ENCODE results near the gene NSG2. TPM values are rescaled to one million over a fixed set of nuclear protein-coding genes. Genes with fewer than 3 reads are reported as not detected.
"Not testable (repeated sequence)": the region's sequence is repeated elsewhere in the genome, so short reads cannot be mapped to it uniquely, and the experiment has no call there.

The NSG2 gene
- total RNA-seq, 1 experiment from 2014 or later = not detected

DNA sequence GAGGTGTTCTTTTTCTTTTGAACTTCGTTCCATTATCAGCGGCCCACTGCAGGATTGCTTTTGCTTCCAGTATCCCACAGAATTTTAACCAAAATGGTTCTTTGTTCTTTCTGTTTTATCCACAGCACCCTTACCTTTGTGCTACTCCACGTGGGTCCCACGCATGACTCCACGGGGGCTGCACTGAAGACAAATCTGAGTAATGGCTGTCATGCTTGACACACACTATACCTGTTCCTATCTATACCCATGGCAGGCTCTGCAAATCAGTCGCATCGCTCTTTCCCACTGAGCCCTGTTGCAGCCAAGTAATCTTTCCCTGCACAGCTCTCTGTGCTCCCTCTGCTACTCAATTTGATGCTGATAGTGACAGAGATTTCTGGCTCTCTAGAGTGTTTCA lies 69.7 kb downstream of the NSG2 start:
- Histone ChIP-seq H3K9me3 (no peaks in the 10 kb centered on the region), H3K36me3 (no peaks in the 10 kb centered on the region), H3K27me3 (0 out of 2 replicates have a peak, but pooled peaks cover 2% of the 10 kb centered on the region), H3K4me3 (no peak overlapping the region)
- DNase-seq = no peak

DNA sequence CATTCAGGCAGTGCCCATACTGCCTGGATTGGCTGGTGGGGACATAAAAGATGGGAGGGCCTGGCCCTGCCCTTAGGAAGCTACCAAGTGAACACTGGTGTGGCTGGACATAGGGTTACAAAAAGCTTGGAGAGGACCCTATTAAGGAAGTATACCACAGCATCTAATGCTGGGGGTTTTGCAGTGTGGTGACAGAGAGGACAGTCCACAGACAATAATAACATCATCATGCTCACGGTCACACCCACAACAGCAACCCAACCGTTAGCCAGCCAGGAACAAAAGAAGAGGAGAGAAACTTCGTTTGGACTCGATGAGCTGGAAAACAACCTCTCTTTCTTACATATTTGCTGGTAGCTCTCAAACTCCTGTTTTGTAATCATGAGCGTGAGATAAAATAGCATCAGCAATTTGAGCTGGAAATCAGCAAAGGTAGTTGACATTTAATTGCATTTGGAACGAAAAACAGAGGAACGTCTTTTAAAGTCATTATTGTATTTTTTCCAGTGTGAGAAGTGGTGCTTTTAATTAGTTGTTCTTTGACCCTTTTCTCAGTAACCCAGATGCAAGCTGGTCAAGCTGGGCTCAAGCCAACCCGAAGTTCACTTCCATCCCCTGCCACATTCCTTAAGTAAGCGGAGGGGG lies 73.4 kb downstream of the NSG2 start:
- Histone ChIP-seq H3K27me3 (0 out of 2 replicates have a peak, but pooled peaks cover under 1% of the 10 kb centered on the region), H3K4me3 (no peak overlapping the region), H3K9me3 (no peaks in the 10 kb centered on the region), H3K36me3 (no peaks in the 10 kb centered on the region)
- no peak for DNase-seq

- no peaks in the 10 kb centered on the region for H3K9me3 ChIP-seq
- H3K4me3 ChIP-seq = no peak overlapping the region
- no peak for DNase-seq
- no peaks in the 10 kb centered on the region for H3K27me3 ChIP-seq
- H3K36me3 ChIP-seq = no peaks in the 10 kb centered on the region
Measured at GRCh38 chr5:174119468-174119881, 74.0 kb downstream of the NSG2 start.

- Histone ChIP-seq H3K36me3 (no peaks in the 10 kb centered on the region), H3K4me3 (no peak overlapping the region), H3K9me3 (0 out of 2 replicates have a peak, but pooled peaks cover 6% of the 10 kb centered on the region), H3K27me3 (no peaks in the 10 kb centered on the region)
- DNase-seq = no peak
Measured at GRCh38 chr5:174120401-174121005, 75.0 kb downstream of the NSG2 start.

- DNase-seq = no peak
- H3K4me3 ChIP-seq = no peak overlapping the region
- no peaks in the 10 kb centered on the region for H3K36me3 ChIP-seq
- H3K27me3 ChIP-seq = peaks cover 3% of the 10 kb centered on the region; the same call in 1 of the 2 replicates
- H3K9me3 ChIP-seq = no peaks in the 10 kb centered on the region
Measured at GRCh38 chr5:174134545-174134944, 89.0 kb downstream of the NSG2 start.

GRCh38 chr5:174139623-174140022 lies 94.1 kb downstream of the NSG2 start:
- Histone ChIP-seq H3K36me3 (no peaks in the 10 kb centered on the region), H3K27me3 (no peaks in the 10 kb centered on the region; the same call in 1 of the 2 replicates), H3K4me3 (no peak overlapping the region), H3K9me3 (no peaks in the 10 kb centered on the region)
- no peak for DNase-seq

- H3K27me3 ChIP-seq = no peaks in the 10 kb centered on the region; the same call in 1 of the 2 replicates
- no peak for DNase-seq
- no peak overlapping the region for H3K4me3 ChIP-seq
- no peaks in the 10 kb centered on the region for H3K36me3 ChIP-seq
- H3K9me3 ChIP-seq = no peaks in the 10 kb centered on the region
Measured at GRCh38 chr5:174140452-174141020, 95.0 kb downstream of the NSG2 start.

DNA sequence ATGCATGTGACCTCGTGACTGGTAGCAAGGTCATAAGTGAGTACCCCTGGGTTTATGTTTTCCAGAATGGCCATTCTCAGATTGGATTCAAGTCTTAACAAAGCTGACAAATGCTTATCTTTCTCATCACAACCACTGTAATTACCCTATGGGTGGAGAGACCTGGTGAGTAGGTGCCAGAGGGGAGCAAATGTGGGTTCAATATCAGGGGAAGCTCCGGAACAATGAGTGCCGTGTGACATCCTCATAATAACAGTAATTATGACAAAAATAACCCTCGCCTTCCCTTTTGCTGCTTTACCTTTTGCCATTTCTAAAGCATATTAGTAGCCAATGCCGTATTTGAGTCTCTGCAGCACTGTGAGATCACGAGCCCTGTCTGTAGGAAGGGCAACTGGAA lies 95.9 kb downstream of the NSG2 start:
- no peak for DNase-seq
- no peak overlapping the region for H3K4me3 ChIP-seq

GRCh38 chr5:174145091-174145490 lies 99.6 kb downstream of the NSG2 start:
- no peak for DNase-seq
- no peaks in the 10 kb centered on the region for H3K36me3 ChIP-seq
- no peak overlapping the region for H3K4me3 ChIP-seq
- no peaks in the 10 kb centered on the region; the same call in 1 of the 2 replicates for H3K27me3 ChIP-seq
- H3K9me3 ChIP-seq = no peaks in the 10 kb centered on the region

More for the DNA sequence above, 95.9 kb downstream of the NSG2 start:
- H3K27me3 ChIP-seq = no peaks in the 10 kb centered on the region; the same call in 1 of the 2 replicates
- H3K9me3 ChIP-seq = no peaks in the 10 kb centered on the region
- H3K36me3 ChIP-seq = no peaks in the 10 kb centered on the region

DNA sequence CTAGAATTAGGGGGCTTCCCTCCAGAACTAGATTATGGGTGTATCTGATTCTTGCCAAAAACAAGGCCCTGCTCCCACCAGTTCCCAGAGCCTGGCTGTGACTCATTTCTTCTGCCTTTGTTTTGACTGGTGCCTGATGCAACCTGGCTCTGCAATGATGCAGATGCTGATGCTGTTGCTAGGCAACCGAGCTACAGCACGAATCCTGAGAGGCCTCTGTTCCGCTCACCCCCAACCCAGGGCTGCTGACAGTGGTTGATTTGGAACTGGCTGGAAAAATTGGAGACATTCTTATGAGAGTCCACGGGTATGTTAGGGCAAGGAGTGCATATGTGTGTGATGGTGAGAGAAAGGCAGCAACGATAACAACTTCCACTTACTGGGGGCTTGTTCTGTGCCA lies 100.3 kb downstream of the NSG2 start:
- Histone ChIP-seq H3K36me3 (no peaks in the 10 kb centered on the region), H3K9me3 (no peaks in the 10 kb centered on the region), H3K4me3 (no peak overlapping the region), H3K27me3 (no peaks in the 10 kb centered on the region; the same call in 1 of the 2 replicates)
- peak; percentile 28 for DNase-seq

DNA sequence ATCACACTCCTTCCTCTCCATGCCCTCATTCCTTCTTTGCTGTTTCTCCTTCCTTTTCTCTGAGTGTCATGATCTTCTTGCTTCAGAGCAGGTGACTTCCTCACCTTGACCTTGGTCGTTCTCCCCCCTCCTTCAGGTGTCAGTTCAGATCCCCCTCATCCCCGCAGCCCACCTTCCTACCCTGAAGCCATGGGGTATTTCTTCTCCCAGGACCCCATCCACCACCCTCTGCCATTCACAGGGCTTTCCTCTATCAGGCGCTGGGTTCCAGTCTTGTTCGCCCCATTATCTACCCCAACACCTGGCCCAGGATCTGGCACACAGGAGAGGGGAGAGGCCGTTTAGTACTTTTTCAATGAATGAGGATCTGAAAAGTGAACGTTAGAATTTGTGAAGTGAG lies 101.0 kb downstream of the NSG2 start:
- no peaks in the 10 kb centered on the region for H3K9me3 ChIP-seq
- no peaks in the 10 kb centered on the region; the same call in 1 of the 2 replicates for H3K27me3 ChIP-seq
- H3K36me3 ChIP-seq = no peaks in the 10 kb centered on the region
- no peak overlapping the region for H3K4me3 ChIP-seq
- DNase-seq = no peak

- not testable (repeated sequence) for H3K27me3 ChIP-seq, DNase-seq, H3K4me3 ChIP-seq, H3K9me3 ChIP-seq, H3K36me3 ChIP-seq
Measured at GRCh38 chr5:174147012-174147411, 101.5 kb downstream of the NSG2 start.

- Histone ChIP-seq H3K36me3 (no peaks in the 10 kb centered on the region), H3K27me3 (no peaks in the 10 kb centered on the region), H3K4me3 (no peak overlapping the region), H3K9me3 (no peaks in the 10 kb centered on the region)
- no peak for DNase-seq
Measured at GRCh38 chr5:174147551-174147950, 102.0 kb downstream of the NSG2 start.

GRCh38 chr5:174148721-174149120 lies 103.2 kb downstream of the NSG2 start:
- Histone ChIP-seq H3K36me3 (no peaks in the 10 kb centered on the region), H3K4me3 (no peak overlapping the region), H3K9me3 (no peaks in the 10 kb centered on the region), H3K27me3 (peaks cover 2% of the 10 kb centered on the region; the same call in 1 of the 2 replicates)
- DNase-seq = no peak

- H3K9me3 ChIP-seq = peaks cover under 1% of the 10 kb centered on the region
- no peak for DNase-seq
Measured at GRCh38 chr5:174149426-174149825, 103.9 kb downstream of the NSG2 start.

DNA sequence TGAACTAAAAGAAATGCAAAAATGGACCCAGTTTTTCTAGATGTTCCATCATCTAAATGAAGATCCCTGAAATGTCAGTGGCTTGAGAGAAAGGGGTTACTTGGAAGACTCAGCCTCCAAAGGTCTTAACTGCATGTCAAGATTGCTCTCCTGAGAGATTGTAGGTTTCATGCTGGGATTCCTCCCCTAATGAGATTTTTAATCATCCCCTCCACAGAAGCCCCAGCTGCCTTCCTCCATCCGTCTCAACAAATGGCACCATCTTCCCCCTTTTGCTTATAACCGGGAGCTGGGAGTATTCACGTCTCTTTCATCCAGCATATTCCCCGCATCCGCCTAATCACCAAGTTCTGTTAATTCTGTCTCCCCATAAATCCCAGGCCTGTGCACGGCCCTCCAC lies 104.5 kb downstream of the NSG2 start:
- no peak for DNase-seq
- no peak overlapping the region for H3K4me3 ChIP-seq
- H3K27me3 ChIP-seq = peaks cover 2% of the 10 kb centered on the region; the same call in 1 of the 2 replicates
- H3K9me3 ChIP-seq = peaks cover 5% of the 10 kb centered on the region
- no peaks in the 10 kb centered on the region for H3K36me3 ChIP-seq

More at GRCh38 chr5:174149426-174149825, 103.9 kb downstream of the NSG2 start:
- Histone ChIP-seq H3K4me3 (no peak overlapping the region), H3K36me3 (no peaks in the 10 kb centered on the region), H3K27me3 (peaks cover 2% of the 10 kb centered on the region; the same call in 1 of the 2 replicates)

- no peaks in the 10 kb centered on the region for H3K36me3 ChIP-seq
- DNase-seq = no peak
- H3K27me3 ChIP-seq = peaks cover 2% of the 10 kb centered on the region; the same call in 1 of the 2 replicates
- no peak overlapping the region for H3K4me3 ChIP-seq
- peaks cover 5% of the 10 kb centered on the region for H3K9me3 ChIP-seq
Measured at GRCh38 chr5:174151599-174152181, 106.2 kb downstream of the NSG2 start.
